HG03571 (cell line): ENCODE data around the gene NR6A1.
"Not testable (repeated sequence)": the region's sequence is repeated elsewhere in the genome, so short reads cannot be mapped to it uniquely, and the experiment has no call there.

Experiments
- ATAC-seq: cut with Tn5 transposase; IDR thresholded peaks from one replicate; pipeline ENCODE4 v1.9.1; 2021; ENCODE audit not compliant: unreplicated experiment

The NR6A1 gene

GRCh38 chr9:124761710-124762109 lies 9.4 kb downstream of the NR6A1 start:
- ATAC-seq, result no peak

DNA sequence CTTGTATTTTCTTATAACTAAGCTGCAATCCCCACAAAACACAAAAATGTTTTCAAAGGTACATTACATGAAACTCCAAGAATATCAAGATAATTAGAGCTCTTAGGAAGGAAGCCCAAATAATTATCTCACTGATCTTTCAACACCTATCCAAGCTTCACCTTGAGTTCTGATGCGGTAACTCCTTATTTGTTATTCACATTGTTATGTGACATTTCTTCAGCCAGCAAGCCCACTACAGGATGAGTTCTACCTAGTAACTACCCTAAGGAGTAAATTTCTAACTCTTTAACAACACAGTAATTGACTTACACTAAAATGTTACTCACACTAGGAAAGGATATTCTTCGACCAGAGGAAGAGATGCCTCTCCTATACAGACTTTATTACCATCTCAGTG lies 9.9 kb downstream of the NR6A1 start:
- ATAC-seq, result no peak

DNA sequence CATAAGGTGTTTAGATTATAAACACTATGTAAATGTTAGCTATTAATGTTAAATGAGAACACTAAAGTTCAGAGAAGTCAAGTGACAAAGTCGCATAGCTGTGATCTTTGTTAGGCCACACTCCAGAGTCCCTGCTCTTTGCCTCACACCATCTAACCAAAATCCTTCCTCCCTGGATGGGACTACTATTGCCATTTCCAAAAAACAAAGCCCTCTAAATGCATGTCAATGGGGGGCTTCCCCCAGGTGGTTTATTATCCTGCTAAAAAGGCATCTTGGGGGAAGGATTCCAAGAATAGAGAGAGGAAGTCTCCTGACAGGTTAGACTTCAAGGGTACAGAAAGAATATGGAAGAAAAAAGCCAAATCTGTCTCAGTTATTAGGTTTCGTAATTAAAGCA lies 10.4 kb downstream of the NR6A1 start:
- ATAC-seq, result no peak

DNA sequence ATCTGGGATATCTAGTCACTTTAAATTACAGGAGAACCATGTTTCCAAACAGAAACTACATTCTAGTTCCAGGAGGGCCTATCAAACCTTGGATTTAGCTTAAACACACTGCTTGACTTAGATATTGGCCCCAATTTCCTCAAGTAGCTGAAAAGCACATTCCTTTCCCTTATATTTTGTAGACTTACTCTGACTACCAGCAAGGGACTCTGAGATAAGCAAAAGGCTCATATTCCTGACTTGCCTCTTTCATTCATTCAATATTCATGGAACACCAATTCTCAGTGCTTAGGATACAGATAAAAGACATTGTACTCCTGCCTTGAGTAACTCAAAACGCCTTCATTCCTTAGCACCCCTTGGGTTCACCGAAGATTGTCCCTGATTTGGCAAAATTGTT lies 11.8 kb downstream of the NR6A1 start:
- no peak for ATAC-seq

- ATAC-seq, result no peak
Observed at GRCh38 chr9:124758691-124759090, 12.4 kb downstream of the NR6A1 start.

GRCh38 chr9:124758061-124758460 lies 13.1 kb downstream of the NR6A1 start:
- no peak for ATAC-seq

GRCh38 chr9:124757616-124758015 lies 13.5 kb downstream of the NR6A1 start:
- ATAC-seq, result no peak

DNA sequence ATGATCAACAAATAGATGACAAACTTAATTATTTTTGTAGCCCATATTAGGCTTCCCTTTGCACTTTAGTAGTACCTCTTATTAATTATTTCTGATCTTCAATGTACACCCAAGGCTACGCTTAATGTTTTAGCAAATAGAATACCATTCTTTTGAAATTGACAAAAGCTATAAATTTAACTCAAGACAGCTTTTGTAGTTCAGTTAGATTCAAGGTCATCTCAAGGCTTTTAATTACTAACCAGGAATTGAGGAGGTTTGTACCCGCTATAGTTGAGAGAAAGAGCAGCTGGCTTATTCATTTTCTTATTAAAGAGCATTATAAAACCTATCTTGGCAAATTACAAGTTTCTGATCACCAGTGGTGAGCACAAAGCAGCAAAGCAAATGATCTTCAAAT lies 15.1 kb downstream of the NR6A1 start:
- ATAC-seq, result no peak

DNA sequence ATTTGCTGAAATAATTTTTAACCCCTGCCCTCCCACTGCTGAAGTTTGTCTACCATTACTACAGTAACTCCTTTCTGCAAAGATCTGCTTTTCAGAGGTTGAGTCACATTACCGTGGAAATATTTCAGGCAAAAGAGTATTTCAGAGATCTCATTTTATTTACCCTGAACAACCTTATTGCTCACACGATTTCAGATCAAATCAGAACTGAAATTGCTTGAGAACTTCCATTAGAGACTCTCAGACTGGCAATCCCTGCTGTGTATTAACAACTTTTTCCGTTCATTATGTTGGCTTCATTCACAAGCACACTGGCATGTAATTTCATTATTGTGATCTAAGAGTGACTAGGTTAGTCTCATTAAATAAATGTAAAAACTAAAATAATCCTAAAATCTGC lies 16.1 kb downstream of the NR6A1 start:
- ATAC-seq, result no peak

GRCh38 chr9:124754289-124754688 lies 16.8 kb downstream of the NR6A1 start:
- no peak for ATAC-seq

DNA sequence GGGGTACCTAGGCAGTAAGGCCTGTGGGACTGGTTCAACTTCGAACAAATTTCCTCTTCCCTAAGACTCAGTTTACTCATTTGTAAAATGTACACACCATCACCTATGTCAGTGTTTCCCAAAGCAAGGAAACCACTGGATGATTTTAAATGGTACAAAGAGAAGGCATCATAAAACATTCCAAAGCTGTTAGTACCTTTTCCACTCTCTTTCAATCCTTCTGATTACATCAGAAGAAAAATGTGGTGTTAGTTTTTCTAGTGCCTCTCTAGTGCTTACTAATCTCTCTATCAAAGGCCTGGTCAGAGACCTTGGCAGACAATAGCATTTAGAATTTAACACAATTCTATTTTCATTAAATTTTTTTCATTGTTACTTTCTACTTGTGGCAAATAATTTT lies 18.1 kb downstream of the NR6A1 start:
- ATAC-seq, result no peak

GRCh38 chr9:124749781-124750180 lies 21.3 kb downstream of the NR6A1 start:
- ATAC-seq, result no peak

DNA sequence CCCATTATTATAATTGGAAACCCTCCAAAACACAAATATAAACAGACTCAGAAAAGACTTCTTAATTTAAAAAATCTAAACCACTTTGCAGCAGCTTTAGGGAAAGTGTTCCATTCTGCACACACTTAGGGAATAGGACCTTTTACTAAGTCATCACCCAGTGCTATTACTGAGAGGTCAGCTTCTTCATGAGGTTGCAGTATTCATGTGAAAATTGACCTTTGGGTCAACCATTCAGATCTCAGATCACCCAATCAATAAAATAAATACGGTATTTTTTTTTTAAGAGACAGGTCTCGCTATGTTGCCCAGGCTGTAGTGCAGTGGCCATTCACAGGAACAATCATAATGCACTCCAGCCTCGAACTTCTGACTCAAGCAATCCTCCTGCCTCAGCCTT lies 21.8 kb downstream of the NR6A1 start:
- no peak for ATAC-seq

- ATAC-seq, result no peak
Observed at GRCh38 chr9:124747065-124747464, 24.0 kb downstream of the NR6A1 start.

DNA sequence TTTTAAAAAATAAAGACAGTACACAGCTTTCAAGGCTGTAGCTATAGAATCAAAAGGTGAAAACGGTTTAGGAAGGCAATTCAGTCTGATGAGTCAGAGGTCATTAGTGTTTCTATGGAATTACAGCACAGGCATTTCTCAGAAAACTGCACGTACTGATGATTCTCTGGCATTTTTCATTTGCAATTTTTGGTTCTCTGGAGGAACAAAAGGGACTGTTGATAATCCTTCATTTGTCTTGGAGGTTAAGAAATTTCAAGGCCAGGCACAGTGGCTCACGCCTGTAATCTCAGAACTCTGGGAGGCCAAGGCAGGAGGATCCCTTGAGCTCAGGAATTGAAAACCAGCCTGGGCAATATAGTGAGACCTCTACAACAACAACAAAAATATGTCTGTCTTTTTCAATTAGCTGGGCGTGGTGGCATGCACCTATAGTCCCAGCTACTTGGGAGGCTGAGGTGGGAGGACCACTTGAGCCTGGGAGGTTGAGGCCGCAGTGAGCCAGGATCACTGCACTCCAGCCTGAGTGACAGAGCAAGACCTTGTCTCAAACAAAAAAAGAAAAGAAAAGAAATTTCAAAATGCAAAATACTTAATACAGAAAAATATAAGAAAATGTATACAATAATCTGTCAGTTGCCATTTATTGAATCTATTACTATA lies 27.3 kb downstream of the NR6A1 start:
- ATAC-seq, result no peak

GRCh38 chr9:124742940-124743339 lies 28.2 kb downstream of the NR6A1 start:
- ATAC-seq, result no peak

DNA sequence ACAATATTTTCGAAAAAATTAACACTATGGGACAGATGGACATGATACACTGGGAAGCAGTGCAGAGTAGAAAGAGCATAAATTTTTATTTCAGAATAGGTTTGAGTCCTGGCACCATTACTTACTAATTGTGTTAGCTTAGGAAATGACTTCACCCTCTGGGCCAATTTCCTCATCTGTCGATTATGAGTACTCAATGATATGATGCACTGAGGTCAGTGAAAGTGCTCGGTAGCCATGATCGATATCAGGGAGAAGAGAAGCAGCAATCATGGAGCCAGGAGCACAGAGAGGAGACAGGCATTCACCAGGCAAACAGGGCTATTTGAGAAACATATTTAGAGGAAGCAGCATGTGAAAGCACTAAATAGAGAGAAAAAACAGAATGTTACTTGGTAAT lies 29.4 kb downstream of the NR6A1 start:
- no peak for ATAC-seq

DNA sequence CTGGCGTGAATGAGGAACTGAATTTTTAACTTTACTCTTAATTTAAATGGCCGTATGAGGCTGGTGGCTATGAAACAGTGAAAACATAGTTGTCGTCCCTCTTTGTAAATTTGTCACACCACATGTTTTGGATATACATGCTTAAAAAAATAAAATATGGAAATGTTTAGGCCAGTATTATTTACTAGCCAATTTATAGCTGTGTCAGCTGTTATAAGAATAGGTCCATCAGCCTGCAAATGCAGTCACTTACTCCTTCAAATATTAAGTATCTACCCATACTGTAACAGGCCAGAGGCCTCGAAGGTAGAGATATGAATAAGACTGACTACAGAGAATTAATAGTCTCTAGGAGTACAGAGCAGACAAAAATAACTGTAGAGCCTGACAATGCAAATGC lies 30.0 kb downstream of the NR6A1 start:
- no peak for ATAC-seq

GRCh38 chr9:124739360-124739759 lies 31.8 kb downstream of the NR6A1 start:
- no peak for ATAC-seq

DNA sequence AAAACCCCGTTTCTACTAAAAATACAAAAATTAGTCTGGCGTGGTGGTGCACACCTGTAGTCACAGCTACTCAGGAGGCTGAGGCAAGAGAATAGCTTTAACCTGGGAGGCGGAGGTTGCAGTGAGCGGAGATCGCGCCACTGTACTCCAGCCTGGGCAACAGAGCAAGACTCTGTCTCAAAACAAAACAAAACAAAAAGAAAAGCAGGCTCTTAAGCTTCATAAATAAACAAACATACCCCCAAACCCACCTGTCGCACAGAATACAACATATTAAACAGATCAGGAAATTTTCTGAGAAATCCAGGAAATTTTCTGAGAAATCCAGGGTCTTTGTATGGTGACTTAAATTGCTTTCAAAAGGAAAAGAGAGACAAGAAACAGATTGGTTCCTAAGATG lies 33.0 kb downstream of the NR6A1 start:
- not testable (repeated sequence) for ATAC-seq

DNA sequence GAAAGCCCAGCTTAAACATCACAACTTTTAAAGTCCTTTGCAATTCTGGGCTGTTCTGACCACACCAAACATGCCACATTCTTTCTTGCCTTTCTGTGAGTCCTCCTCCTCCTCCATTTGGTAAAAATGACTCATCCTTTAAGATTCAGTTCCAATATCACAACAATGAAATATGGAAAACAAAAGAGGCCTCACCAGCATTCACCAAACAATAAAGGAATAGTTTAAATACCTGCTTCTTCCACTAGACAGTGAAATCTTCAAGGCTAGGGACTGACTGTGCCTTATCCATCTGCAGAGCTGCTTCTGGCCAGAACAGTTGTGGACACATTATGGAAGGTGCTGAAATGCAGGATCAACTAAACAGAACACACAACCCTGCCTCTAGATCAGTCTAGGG lies 36.0 kb downstream of the NR6A1 start:
- no peak for ATAC-seq

- ATAC-seq, result not testable (repeated sequence)
Observed at GRCh38 chr9:124734741-124735083, 36.4 kb downstream of the NR6A1 start.

DNA sequence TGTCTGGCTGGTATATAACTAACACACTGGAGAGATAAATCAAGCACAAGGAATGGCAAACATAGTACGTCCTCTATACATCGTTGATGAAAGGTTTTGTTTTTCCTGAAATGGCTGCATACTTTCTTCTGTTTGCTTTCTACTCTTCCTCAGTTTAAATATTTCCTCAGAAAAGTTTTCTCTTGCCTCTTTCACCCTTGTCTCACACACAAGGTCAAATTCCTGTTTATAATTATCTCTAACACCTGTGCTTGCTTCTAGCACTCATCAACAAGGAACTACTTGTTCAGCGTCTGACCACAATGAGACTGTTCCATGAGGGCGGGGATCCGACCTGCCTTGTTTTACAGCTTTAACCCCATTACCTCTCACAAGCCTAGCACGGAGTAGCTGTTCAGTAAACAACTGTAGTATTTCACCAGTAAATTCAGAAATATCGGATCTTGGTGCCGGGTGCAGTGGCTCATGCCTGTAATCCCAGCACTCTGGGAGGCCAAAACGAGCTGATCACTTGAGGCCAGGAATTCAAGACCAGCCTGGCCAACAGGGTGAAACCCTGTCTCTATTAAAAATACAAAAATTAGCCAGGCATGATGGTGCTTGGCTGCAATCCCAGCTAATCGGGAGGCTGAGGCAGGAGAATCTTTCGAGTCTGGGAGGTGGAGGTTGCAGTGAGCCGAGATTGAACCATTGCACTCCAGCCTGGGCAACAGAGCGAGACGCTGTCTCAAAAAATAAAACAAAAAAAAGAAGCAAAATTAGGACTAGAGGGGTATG lies 37.0 kb downstream of the NR6A1 start:
- no peak for ATAC-seq
